Keratinocyte (primary cell): Measurements from ENCODE around the gene LSM6. TPM values are rescaled to one million over a fixed set of nuclear protein-coding genes. Genes with fewer than 3 reads are reported as not detected.

Experiments
- DNase-seq: peaks from one replicate; pipeline ENCODE4 v3.0.0-alpha.2; 2011; ENCODE audit warnings: low read depth, missing footprints, low spot score
- FAIRE-seq: peaks from 2 replicates; lab custom pipeline; 2011; peaks lifted over from hg19 to GRCh38; lab: Jason Lieb, UNC
- H2AFZ ChIP-seq: 2 replicates; pipeline ENCODE4 v1.6.0; 2012; ENCODE audit warnings: low read length, control low read depth, inconsistent platforms; ENCODE audit not compliant: control insufficient read depth
- H3K27ac ChIP-seq: 2 replicates; pipeline ENCODE4 v1.5.1; 2011; ENCODE audit warnings: low read length; ENCODE audit not compliant: control insufficient read depth, insufficient read depth
- H3K27me3 ChIP-seq: 3 replicates; pipeline ENCODE4 v1.6.0; 2011; ENCODE audit warnings: low read length; ENCODE audit not compliant: control insufficient read depth, insufficient read depth; ENCODE audit errors: extremely low read depth
- H3K36me3 ChIP-seq, 2 experiments: 2 replicates in 1 of 2; 3 replicates in 1 of 2; pipeline ENCODE4 v1.5.1; 2011; ENCODE audit warnings: low read length in 2 of 2, mild to moderate bottlenecking in 1 of 2; ENCODE audit not compliant: control insufficient read depth in 2 of 2, insufficient read depth in 2 of 2; ENCODE audit errors: extremely low read depth in 1 of 2
- H3K4me1 ChIP-seq: 3 replicates; pipeline ENCODE4 v1.5.1; 2011; ENCODE audit warnings: low read length; ENCODE audit not compliant: control insufficient read depth, insufficient read depth; ENCODE audit errors: extremely low read depth
- H3K4me2 ChIP-seq: 3 replicates; pipeline ENCODE4 v1.6.0; 2011; ENCODE audit warnings: low read depth, low read length; ENCODE audit not compliant: control insufficient read depth, insufficient read depth; ENCODE audit errors: extremely low read depth
- H3K4me3 ChIP-seq, 3 experiments: fragments of 200-600 bp in 1 of 3; sonication (generic) in 1 of 3; 2 replicates in 2 of 3; 3 replicates in 1 of 3; pipeline ENCODE4 v1.5.1; 2011 to 2016; ENCODE audit warnings: low read length in 3 of 3, mild to moderate bottlenecking in 3 of 3, control low read depth in 2 of 3, inconsistent platforms in 1 of 3, low read depth in 1 of 3, mixed read lengths in 1 of 3, mixed run types in 1 of 3, moderate library complexity in 1 of 3; ENCODE audit not compliant: control insufficient read depth in 2 of 3, insufficient read depth in 2 of 3; ENCODE audit errors: extremely low read depth in 1 of 3
- H3K79me2 ChIP-seq: 2 replicates; pipeline ENCODE4 v1.6.0; 2012; ENCODE audit warnings: low read length; ENCODE audit not compliant: control insufficient read depth, insufficient read depth
- H3K9ac ChIP-seq: 3 replicates; pipeline ENCODE4 v1.6.0; 2011; ENCODE audit warnings: low read length; ENCODE audit not compliant: control insufficient read depth, insufficient read depth; ENCODE audit errors: extremely low read depth
- H3K9me1 ChIP-seq: 3 replicates; pipeline ENCODE4 v1.6.0; 2011; ENCODE audit warnings: low read length; ENCODE audit not compliant: control insufficient read depth, insufficient read depth; ENCODE audit errors: extremely low read depth
- H3K9me3 ChIP-seq: 2 replicates; pipeline ENCODE4 v1.5.1; 2012; ENCODE audit warnings: low read depth, low read length; ENCODE audit not compliant: control insufficient read depth
- H4K20me1 ChIP-seq: 3 replicates; pipeline ENCODE4 v1.6.0; 2011; ENCODE audit warnings: low read length; ENCODE audit not compliant: control insufficient read depth, insufficient read depth; ENCODE audit errors: extremely low read depth
- CTCF ChIP-seq, 3 experiments: IDR thresholded peaks in 1 of 3; conservative IDR thresholded peaks in 1 of 3; optimal IDR thresholded peaks in 1 of 3; 2 replicates in 2 of 3; 3 replicates in 1 of 3; pipeline versions ENCODE3 to v1.5.1; 2011; ENCODE audit warnings: low read length in 3 of 3, mild to moderate bottlenecking in 3 of 3, moderate library complexity in 2 of 3, control low read depth in 1 of 3, inconsistent platforms in 1 of 3; ENCODE audit not compliant: insufficient read depth in 2 of 3; ENCODE audit errors: extremely low read depth in 1 of 3
- EZH2 ChIP-seq: IDR thresholded peaks from one replicate; pipeline ENCODE4 v1.6.1; 2012; ENCODE audit warnings: inconsistent platforms, mild to moderate bottlenecking, low read length, moderate library complexity
- dilution Hi-C: fragments of 300-500 bp; cut with MboI; formaldehyde crosslinking; loops from one replicate; pipeline ENCODE4 v1.7.0; 2020; ENCODE audit warnings: low sequenced_read_pairs; ENCODE audit not compliant: extremely low pct_ligation_motif_present
- polyA plus RNA-seq, 5 experiments: library from polyadenylated mRNA; depleted of rRNA in 3 of 5; stranded (reverse) in 3 of 5; stranded (forward) in 1 of 5; unstranded in 1 of 5; fragments of >200 nt; gene quantifications; 1 replicate in 1 of 5; 2 replicates in 3 of 5; 3 replicates in 1 of 5; pipeline versions ENCODE4 v1.2.1 to v1.2.3, GENCODE V29; 2011 to 2012; ENCODE audit warnings: missing spikeins in 2 of 5, low read depth in 1 of 5, low replicate concordance in 1 of 5

LSM6 gene
- polyA plus RNA-seq, 1 donor (not counting 4 experiments of a cell fraction or from before 2014, with no cell fraction given) = 33.7 TPM

DNA sequence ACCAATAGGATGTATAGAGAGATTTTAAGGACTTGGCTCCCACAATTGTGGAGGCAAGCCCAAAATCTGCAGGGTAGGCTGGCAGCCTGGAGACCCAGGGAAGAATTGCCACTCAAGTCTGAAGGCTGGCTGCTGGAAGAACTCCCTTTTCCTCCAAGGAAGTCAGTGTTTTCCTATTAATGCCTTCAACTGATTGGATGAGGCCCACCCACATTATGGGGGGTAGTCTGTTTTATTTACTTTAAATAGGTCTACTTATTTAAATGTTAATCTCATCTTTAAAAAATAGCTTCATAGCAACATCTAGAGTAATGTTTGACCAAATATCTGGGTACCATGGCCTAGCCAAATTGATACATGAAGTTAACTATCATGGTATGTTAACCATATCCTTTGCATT, 18.7 kb downstream of the LSM6 start:
- Histone ChIP-seq H3K4me2 (no peak overlapping the region), H3K27ac (no peak overlapping the region), H3K4me1 (no peaks in the 10 kb centered on the region), H3K4me3 (no peak overlapping the region), H3K79me2 (no peaks in the 10 kb centered on the region), H4K20me1 (no peaks in the 10 kb centered on the region), H3K9me1 (no peaks in the 10 kb centered on the region), H3K36me3 (peaks cover 3 to 14% of the 10 kb centered on the region in 2 experiments), H2AFZ (no peak overlapping the region), H3K9me3 (no peaks in the 10 kb centered on the region), H3K27me3 (no peaks in the 10 kb centered on the region), H3K9ac (no peak overlapping the region)
- dilution Hi-C loops = no loop called here
- no peak for DNase-seq
- TF ChIP-seq EZH2 (no peak), CTCF (optimal IDR thresholded peaks at IDR 0.05 in 1 of 3, IDR thresholded peaks at IDR 0.05 in 1 of 3, conservative IDR thresholded peaks at IDR 0.05 in 1 of 3; ENCODE audit: extremely low read depth in 1 of 3, insufficient read depth in 2 of 3, low read length in 3 of 3) (no peak)
- no peak for FAIRE-seq

DNA sequence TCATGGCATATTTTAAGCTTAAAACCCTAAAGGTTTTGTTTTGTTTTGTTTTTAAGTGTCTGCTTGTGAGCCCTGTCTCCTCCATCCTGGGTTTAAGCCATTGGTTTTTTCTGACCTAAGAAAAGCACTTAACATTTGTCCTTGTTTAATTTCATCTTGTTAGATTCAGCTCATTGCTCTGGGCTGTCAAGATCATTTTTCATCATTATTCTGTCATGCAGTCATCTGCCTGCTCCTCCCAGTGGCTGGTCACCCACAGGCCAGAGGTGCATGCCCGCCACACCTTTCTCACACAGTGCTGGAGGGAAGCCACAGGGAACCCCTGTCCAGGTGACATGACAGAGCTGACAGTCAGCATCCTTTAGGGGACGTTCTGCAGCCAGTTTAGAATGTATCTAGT, 27.1 kb downstream of the LSM6 start:
- dilution Hi-C loops = no loop called here
- Histone ChIP-seq H3K4me2 (no peak overlapping the region), H3K4me1 (no peaks in the 10 kb centered on the region), H4K20me1 (no peaks in the 10 kb centered on the region), H3K4me3 (no peak overlapping the region), H3K27me3 (no peaks in the 10 kb centered on the region), H3K36me3 (no peaks in the 10 kb centered on the region), H3K79me2 (no peaks in the 10 kb centered on the region), H3K9me3 (no peaks in the 10 kb centered on the region), H3K27ac (no peak overlapping the region), H2AFZ (no peak overlapping the region), H3K9me1 (no peaks in the 10 kb centered on the region), H3K9ac (no peak overlapping the region)
- TF ChIP-seq EZH2 = no peak
- TF ChIP-seq CTCF (optimal IDR thresholded peaks at IDR 0.05 in 1 of 3, IDR thresholded peaks at IDR 0.05 in 1 of 3, conservative IDR thresholded peaks at IDR 0.05 in 1 of 3; ENCODE audit: extremely low read depth in 1 of 3, insufficient read depth in 2 of 3, low read length in 3 of 3) = no peak
- DNase-seq = no peak
- FAIRE-seq = no peak
